ENCODE results near the gene TRIM8. TPM values are rescaled to one million over a fixed set of nuclear protein-coding genes. Genes with fewer than 3 reads are reported as not detected.

Gene TRIM8
- polyA plus RNA-seq, 4 donors = 38.1 to 65.1 (median 44.7) TPM

DNA sequence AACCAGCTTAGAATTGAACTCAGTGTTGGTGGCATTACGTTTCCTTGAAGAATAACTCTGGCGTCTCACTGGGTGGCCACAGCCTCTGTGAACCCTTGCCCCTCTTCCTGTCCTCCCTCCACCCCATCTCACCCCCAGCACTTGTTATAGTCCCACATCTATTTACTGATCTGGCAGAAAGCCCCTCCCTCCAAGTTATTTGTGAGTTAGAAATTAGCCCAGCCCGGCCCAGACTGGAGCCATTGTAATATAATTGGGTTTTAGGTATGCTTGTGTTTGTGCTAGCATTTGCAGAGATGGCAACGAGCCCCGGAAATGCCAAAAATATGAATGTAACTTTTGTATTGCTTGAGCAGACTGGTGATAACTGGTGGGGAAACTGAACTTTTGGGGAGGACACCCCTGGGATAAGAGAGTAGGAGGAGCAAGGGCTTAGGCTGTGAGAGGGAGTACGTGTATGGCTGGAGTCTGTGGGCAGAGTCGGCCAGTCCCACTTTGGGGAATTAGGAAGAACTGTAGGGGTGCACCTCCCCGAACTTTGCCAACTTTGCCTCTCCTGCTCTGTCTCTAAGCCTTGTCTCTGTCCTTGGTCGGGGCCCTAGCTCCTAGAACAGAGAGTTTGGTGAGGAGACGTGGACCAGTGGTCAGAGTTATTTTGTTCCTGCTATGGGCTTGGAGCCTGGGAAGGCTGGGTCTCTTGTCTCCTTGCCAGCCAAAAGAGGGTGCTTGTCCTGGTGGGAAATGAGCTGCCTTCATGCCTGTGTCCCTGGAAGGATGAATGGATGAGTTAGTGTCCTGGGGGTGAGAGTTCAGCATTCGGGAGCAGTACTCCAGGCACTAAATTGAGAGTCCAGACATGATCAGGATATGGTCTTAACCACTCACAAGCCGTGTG lies 19.3 kb upstream of the TRIM8 start:
- Histone ChIP-seq H3K9me3 (ENCODE audit: control insufficient read depth in 2 of 2, insufficient read depth in 1 of 2, low read depth in 1 of 2, low read length in 1 of 2) (no peaks in the 10 kb centered on the region), H3K27ac (ENCODE audit: low read depth in 1 of 3, low read length in 2 of 3) (no peak overlapping the region), H3K4me1 (ENCODE audit: control insufficient read depth in 3 of 3, insufficient read depth in 2 of 3, low read depth in 1 of 3, low read length in 2 of 3) (peaks cover 4 to 39% (median 14%) of the 10 kb centered on the region in 3 donors), H3K27me3 (ENCODE audit: control insufficient read depth in 3 of 3, insufficient read depth in 3 of 3, low read length in 3 of 3) (no peaks in the 10 kb centered on the region), H3K36me3 (ENCODE audit: control insufficient read depth in 3 of 3, insufficient read depth in 2 of 3, low read depth in 1 of 3, low read length in 3 of 3) (peaks cover 0 to 72% (median 0%) of the 10 kb centered on the region in 3 donors), H3K4me3 (ENCODE audit: low read depth in 1 of 3, low read length in 3 of 3) (no peak overlapping the region)
- FAIRE-seq (no peak), DNase-seq (no peak)
- WGBS, 3 donors = 82 to 88% (median 83%) methylated on average over 12 of the region's 12 CpGs

GRCh38 chr10:102626026-102626685 lies 18.1 kb upstream of the TRIM8 start:
- Histone ChIP-seq H3K27me3 (ENCODE audit: control insufficient read depth in 3 of 3, insufficient read depth in 3 of 3, low read length in 3 of 3) (no peaks in the 10 kb centered on the region), H3K4me1 (ENCODE audit: control insufficient read depth in 3 of 3, insufficient read depth in 2 of 3, low read depth in 1 of 3, low read length in 2 of 3) (peaks cover 0 to 27% (median 4%) of the 10 kb centered on the region in 3 donors), H3K4me3 (ENCODE audit: low read depth in 1 of 3, low read length in 3 of 3) (no peak overlapping the region), H3K9me3 (ENCODE audit: control insufficient read depth in 2 of 2, insufficient read depth in 1 of 2, low read depth in 1 of 2, low read length in 1 of 2) (no peaks in the 10 kb centered on the region), H3K27ac (ENCODE audit: low read depth in 1 of 3, low read length in 2 of 3) (peak overlapping the region in 1 of 3 donors; percentile 3), H3K36me3 (ENCODE audit: control insufficient read depth in 3 of 3, insufficient read depth in 2 of 3, low read depth in 1 of 3, low read length in 3 of 3) (peaks cover 0 to 71% (median 0%) of the 10 kb centered on the region in 3 donors)
- no peak for FAIRE-seq
- WGBS, 3 donors = 79 to 91% (median 86%) methylated on average over 10 of the region's 10 CpGs
- DNase-seq = no peak

GRCh38 chr10:102627291-102627735 lies 17.0 kb upstream of the TRIM8 start:
- Histone ChIP-seq H3K27me3 (ENCODE audit: control insufficient read depth in 3 of 3, insufficient read depth in 3 of 3, low read length in 3 of 3) (no peaks in the 10 kb centered on the region), H3K9me3 (ENCODE audit: control insufficient read depth in 2 of 2, insufficient read depth in 1 of 2, low read depth in 1 of 2, low read length in 1 of 2) (no peaks in the 10 kb centered on the region), H3K27ac (ENCODE audit: low read depth in 1 of 3, low read length in 2 of 3) (peak overlapping the region; percentile 1 to 84 (median 74)), H3K4me1 (ENCODE audit: control insufficient read depth in 3 of 3, insufficient read depth in 2 of 3, low read depth in 1 of 3, low read length in 2 of 3) (peaks cover 0 to 25% (median 4%) of the 10 kb centered on the region in 3 donors), H3K36me3 (ENCODE audit: control insufficient read depth in 3 of 3, insufficient read depth in 2 of 3, low read depth in 1 of 3, low read length in 3 of 3) (peaks cover 0 to 73% (median 0%) of the 10 kb centered on the region in 3 donors), H3K4me3 (ENCODE audit: low read depth in 1 of 3, low read length in 3 of 3) (no peak overlapping the region)
- no peak for FAIRE-seq
- WGBS, 3 donors = 73 to 94% (median 84%) methylated on average over 12 of the region's 12 CpGs
- no peak for DNase-seq

DNA sequence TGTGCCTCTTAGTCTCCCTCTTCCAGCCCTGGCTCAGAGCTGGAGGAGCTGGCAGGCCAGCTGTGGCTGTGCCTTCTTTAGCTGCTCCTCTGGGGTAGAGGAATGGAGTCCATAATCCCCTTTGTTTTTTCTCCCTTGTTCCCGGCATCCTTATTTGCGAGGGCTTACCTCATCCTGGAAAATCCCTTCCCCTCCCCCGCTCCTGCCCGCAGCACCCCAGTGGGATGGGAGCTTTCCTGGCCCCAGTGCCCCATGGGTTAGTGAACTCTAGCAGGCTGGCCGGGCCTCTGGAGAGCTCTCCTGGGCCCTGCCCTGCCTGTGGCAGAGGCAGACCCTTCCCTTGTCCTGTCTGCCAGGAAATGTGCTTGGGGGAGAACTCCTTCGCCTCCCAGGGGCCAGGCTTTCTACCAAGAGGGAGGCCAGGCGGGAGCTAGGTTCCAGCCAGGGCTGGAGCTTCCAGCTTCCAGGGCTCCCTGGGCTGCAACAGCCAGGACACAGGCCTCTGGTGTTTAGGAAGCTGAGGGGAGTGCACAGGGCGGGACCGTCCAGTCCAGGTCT lies 16.5 kb upstream of the TRIM8 start:
- Histone ChIP-seq H3K36me3 (ENCODE audit: control insufficient read depth in 3 of 3, insufficient read depth in 2 of 3, low read depth in 1 of 3, low read length in 3 of 3) (peaks cover 0 to 78% (median 0%) of the 10 kb centered on the region in 3 donors), H3K9me3 (ENCODE audit: control insufficient read depth in 2 of 2, insufficient read depth in 1 of 2, low read depth in 1 of 2, low read length in 1 of 2) (no peaks in the 10 kb centered on the region), H3K4me3 (ENCODE audit: low read depth in 1 of 3, low read length in 3 of 3) (no peak overlapping the region), H3K27me3 (ENCODE audit: control insufficient read depth in 3 of 3, insufficient read depth in 3 of 3, low read length in 3 of 3) (no peaks in the 10 kb centered on the region), H3K4me1 (ENCODE audit: control insufficient read depth in 3 of 3, insufficient read depth in 2 of 3, low read depth in 1 of 3, low read length in 2 of 3) (peaks cover 0 to 30% (median 4%) of the 10 kb centered on the region in 3 donors), H3K27ac (ENCODE audit: low read depth in 1 of 3, low read length in 2 of 3) (peak overlapping the region; percentile 1 to 84 (median 74))
- WGBS, 3 donors = 62 to 81% (median 79%) methylated on average over 8 to 9 of the region's 9 CpGs
- FAIRE-seq (no peak), DNase-seq (peak in 1 of 2 donors; percentile 63)

GRCh38 chr10:102628451-102628911 lies 15.8 kb upstream of the TRIM8 start:
- H3K9me3 ChIP-seq (ENCODE audit: control insufficient read depth in 2 of 2, insufficient read depth in 1 of 2, low read depth in 1 of 2, low read length in 1 of 2) = no peaks in the 10 kb centered on the region
- peak overlapping the region in 2 of 3 donors; percentile 74 to 84 for H3K27ac ChIP-seq (ENCODE audit: low read depth in 1 of 3, low read length in 2 of 3)
- peaks cover 0 to 75% (median 0%) of the 10 kb centered on the region in 3 donors for H3K36me3 ChIP-seq (ENCODE audit: control insufficient read depth in 3 of 3, insufficient read depth in 2 of 3, low read depth in 1 of 3, low read length in 3 of 3)
- WGBS, 3 donors = 55 to 85% (median 78%) methylated on average over 10 to 11 of the region's 11 CpGs
- H3K4me1 ChIP-seq (ENCODE audit: control insufficient read depth in 3 of 3, insufficient read depth in 2 of 3, low read depth in 1 of 3, low read length in 2 of 3) = peaks cover 0 to 35% (median 7%) of the 10 kb centered on the region in 3 donors
- no peaks in the 10 kb centered on the region for H3K27me3 ChIP-seq (ENCODE audit: control insufficient read depth in 3 of 3, insufficient read depth in 3 of 3, low read length in 3 of 3)
- H3K4me3 ChIP-seq (ENCODE audit: low read depth in 1 of 3, low read length in 3 of 3) = no peak overlapping the region
- DNase-seq (no peak), FAIRE-seq (no peak)

GRCh38 chr10:102629661-102630614 lies 14.3 kb upstream of the TRIM8 start:
- Histone ChIP-seq H3K27ac (ENCODE audit: low read depth in 1 of 3, low read length in 2 of 3) (peak overlapping the region in 2 of 3 donors; percentile 28 to 50), H3K36me3 (ENCODE audit: control insufficient read depth in 3 of 3, insufficient read depth in 2 of 3, low read depth in 1 of 3, low read length in 3 of 3) (peaks cover 0 to 70% (median 0%) of the 10 kb centered on the region in 3 donors), H3K4me3 (ENCODE audit: low read depth in 1 of 3, low read length in 3 of 3) (no peak overlapping the region), H3K27me3 (ENCODE audit: control insufficient read depth in 3 of 3, insufficient read depth in 3 of 3, low read length in 3 of 3) (no peaks in the 10 kb centered on the region), H3K4me1 (ENCODE audit: control insufficient read depth in 3 of 3, insufficient read depth in 2 of 3, low read depth in 1 of 3, low read length in 2 of 3) (peaks cover 0 to 47% (median 7%) of the 10 kb centered on the region in 3 donors), H3K9me3 (ENCODE audit: control insufficient read depth in 2 of 2, insufficient read depth in 1 of 2, low read depth in 1 of 2, low read length in 1 of 2) (no peaks in the 10 kb centered on the region)
- FAIRE-seq = no peak
- WGBS, 3 donors = 75 to 87% (median 85%) methylated on average over 22 of the region's 22 CpGs
- no peak for DNase-seq

DNA sequence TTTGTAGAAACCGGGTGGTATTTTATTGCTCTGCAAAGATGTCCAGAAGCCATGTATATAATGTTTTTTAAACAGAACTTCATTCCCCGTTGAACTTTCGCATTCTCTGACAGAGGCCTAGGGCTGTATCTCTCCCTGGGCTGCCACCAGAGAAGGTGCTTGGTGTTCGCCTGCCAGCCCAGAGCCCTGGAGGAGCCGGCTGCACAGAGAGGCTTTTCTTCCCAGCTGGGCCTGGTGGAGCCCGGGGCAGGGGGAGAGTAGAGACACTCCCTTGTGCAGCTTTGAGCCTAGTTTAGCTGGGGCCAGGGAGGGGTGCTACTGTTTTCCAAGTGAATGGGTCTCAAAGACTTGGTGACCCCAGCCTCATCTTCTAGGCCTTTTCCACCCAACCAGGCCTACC lies 13.6 kb upstream of the TRIM8 start:
- H3K9me3 ChIP-seq (ENCODE audit: control insufficient read depth in 2 of 2, insufficient read depth in 1 of 2, low read depth in 1 of 2, low read length in 1 of 2) = no peaks in the 10 kb centered on the region
- H3K27me3 ChIP-seq (ENCODE audit: control insufficient read depth in 3 of 3, insufficient read depth in 3 of 3, low read length in 3 of 3) = no peaks in the 10 kb centered on the region
- no peak overlapping the region for H3K4me3 ChIP-seq (ENCODE audit: low read depth in 1 of 3, low read length in 3 of 3)
- DNase-seq (no peak), FAIRE-seq (no peak)
- 78 to 89% (median 84%) methylated on average over 6 of the region's 6 CpGs for WGBS, 3 donors
- H3K27ac ChIP-seq (ENCODE audit: low read depth in 1 of 3, low read length in 2 of 3) = peak overlapping the region in 1 of 3 donors; percentile 50
- peaks cover 0 to 51% (median 7%) of the 10 kb centered on the region in 3 donors for H3K4me1 ChIP-seq (ENCODE audit: control insufficient read depth in 3 of 3, insufficient read depth in 2 of 3, low read depth in 1 of 3, low read length in 2 of 3)
- H3K36me3 ChIP-seq (ENCODE audit: control insufficient read depth in 3 of 3, insufficient read depth in 2 of 3, low read depth in 1 of 3, low read length in 3 of 3) = peaks cover 0 to 64% (median 0%) of the 10 kb centered on the region in 3 donors

All from small intestine (tissue), 7 donors.